Measurements from ENCODE around the gene CALML5. TPM values are rescaled to one million over a fixed set of nuclear protein-coding genes. Genes with fewer than 3 reads are reported as not detected.
"Not testable (repeated sequence)": the region's sequence is repeated elsewhere in the genome, so short reads cannot be mapped to it uniquely, and the experiment has no call there.

The CALML5 gene
- total RNA-seq, 1 experiment from 2014 or later, result not detected

- ChIA-PET POLR2A (no interaction called here), CTCF (interaction anchor here (1.7 kb wide), 1 partner anchor 145 kb away, joined by 10 read pairs; no protein-coding TSS in a partner anchor)
- Mint-ChIP-seq H3K9me3 (peaks cover 4% of the 10 kb centered on the region), H3K4me1 (peaks cover 7% of the 10 kb centered on the region), H3K4me3 (no peak overlapping the region), H3K36me3 (peaks cover 5% of the 10 kb centered on the region), H3K27me3 (ENCODE audit: low read depth) (peaks cover 2% of the 10 kb centered on the region; the same call in 1 of the 2 replicates), H3K27ac (peak overlapping the region; percentile 87)
- DNase-seq (ENCODE audit: low spot score) (no peak), ATAC-seq (no peak)
- TF ChIP-seq ZNF263 (CRISPR knock-in tag; IDR thresholded peaks at IDR 0.05; ENCODE audit: low read depth), result no peak
- no peak for TF ChIP-seq AR (CRISPR knock-in tag; IDR thresholded peaks at IDR 0.05)
- no peak for TF ChIP-seq CDX4 (CRISPR knock-in tag; IDR thresholded peaks at IDR 0.05; ENCODE audit: borderline replicate concordance)
- no peak for TF ChIP-seq MAX (CRISPR knock-in tag; IDR thresholded peaks at IDR 0.05)
- TF ChIP-seq CTCF (IDR thresholded peaks at IDR 0.05), result no peak
These were observed 21.2 kb downstream of the CALML5 start for GRCh38 chr10:5477948-5478693.

GRCh38 chr10:5476918-5477525 is 22.3 kb downstream of the CALML5 start:
- Mint-ChIP-seq H3K4me3 (peak overlapping the region; percentile 20; the same call in 1 of the 2 replicates), H3K9me3 (peaks cover 12% of the 10 kb centered on the region), H3K4me1 (peaks cover 7% of the 10 kb centered on the region), H3K27me3 (ENCODE audit: low read depth) (peaks cover 3% of the 10 kb centered on the region; the same call in 1 of the 2 replicates), H3K27ac (no peak overlapping the region), H3K36me3 (peaks cover 14% of the 10 kb centered on the region)
- CTCF ChIA-PET, result interaction anchor here (0.8 to 1.7 kb wide), 7 partner anchors 10 to 153 kb away, joined by 3 to 10 read pairs (median 4); no protein-coding TSS in a partner anchor
- DNase-seq (ENCODE audit: low spot score) (no peak), ATAC-seq (peak; percentile 79)
- TF ChIP-seq GTF2I (CRISPR knock-in tag; conservative IDR thresholded peaks at IDR 0.05), result no peak
- POLR2A ChIA-PET, result interaction anchor here (0.5 to 1.6 kb wide), 5 partner anchors 10 to 413 kb away, joined by 3 to 5 read pairs (median 3); partner anchors contain the start of gene ANKRD16

GRCh38 chr10:5475974-5476807 is 23.2 kb downstream of the CALML5 start:
- not testable (repeated sequence) for ATAC-seq; H3K27ac Mint-ChIP-seq; H3K4me1 Mint-ChIP-seq; H3K27me3 Mint-ChIP-seq (ENCODE audit: low read depth); DNase-seq (ENCODE audit: low spot score)
- ChIA-PET POLR2A (interaction anchor here (0.6 to 1.6 kb wide), 5 partner anchors 9 to 413 kb away, joined by 3 to 5 read pairs (median 4); partner anchors contain the start of gene ANKRD16), CTCF (interaction anchor here (0.8 to 1.7 kb wide), 7 partner anchors 9 to 154 kb away, joined by 3 to 10 read pairs (median 4); no protein-coding TSS in a partner anchor)
- 0 out of 2 replicates have a peak, but pooled peaks have one; percentile 25 for TF ChIP-seq MAX (CRISPR knock-in tag; IDR thresholded peaks at IDR 0.05)
- peak; percentile 70; the same call in 1 of the 2 replicates for TF ChIP-seq ZNF532 (CRISPR knock-in tag; IDR thresholded peaks at IDR 0.05; ENCODE audit: borderline replicate concordance)
- TF ChIP-seq TEAD4 (CRISPR knock-in tag; IDR thresholded peaks at IDR 0.05), result peak; percentile 31; the same call in 1 of the 2 replicates
- TF ChIP-seq ZNF281 (CRISPR knock-in tag; IDR thresholded peaks at IDR 0.05), result 0 out of 2 replicates have a peak, but pooled peaks have one; percentile 45
- TF ChIP-seq TEAD1 (CRISPR knock-in tag; IDR thresholded peaks at IDR 0.05), result peak; percentile 87; the same call in 1 of the 2 replicates
- Mint-ChIP-seq H3K4me3 (peak overlapping the region; percentile 20; the same call in 1 of the 2 replicates), H3K36me3 (peaks cover 21% of the 10 kb centered on the region), H3K9me3 (peaks cover 18% of the 10 kb centered on the region)

Data from WTC11 (cell line).